ENCODE data around the gene UXT. TPM values are rescaled to one million over a fixed set of nuclear protein-coding genes. Genes with fewer than 3 reads are reported as not detected.
A peak's percentile ranks its signal among the peaks of the same experiment; 100 is the strongest.

UXT gene
- total and polyA plus RNA-seq, 2 donors (not counting 1 experiment from before 2014, with no cell fraction given): 111 to 141 TPM

GRCh38 chrX:47620303-47620685 lies 38.7 kb downstream of the UXT start:
- no peaks in the 10 kb centered on the region for H3K9me3 ChIP-seq (ENCODE audit: control insufficient read depth, insufficient read depth, low read depth, low read length)
- H3K4me3 ChIP-seq (replicated peaks in 1 of 4; ENCODE audit: control extremely low read depth in 1 of 4, insufficient read depth in 1 of 4, low read depth in 3 of 4, low read length in 4 of 4): no peak overlapping the region
- H3K79me2 ChIP-seq (ENCODE audit: control insufficient read depth, insufficient read depth, low read length): no peaks in the 10 kb centered on the region
- H3K4me2 ChIP-seq (ENCODE audit: extremely low read depth, insufficient read depth, low read length): no peak overlapping the region
- H2AFZ ChIP-seq (ENCODE audit: low read length): no peak overlapping the region
- no peak for DNase-seq (ENCODE audit: low read depth in 2 of 2)
- no peak overlapping the region for H3K9ac ChIP-seq (ENCODE audit: insufficient read depth, low read length)
- H3K27me3 ChIP-seq (ENCODE audit: control insufficient read depth, insufficient read depth, low read length): peaks cover 5% of the 10 kb centered on the region
- no peak overlapping the region for H3K27ac ChIP-seq (ENCODE audit: insufficient read depth, low read length)
- no peak for TF ChIP-seq EZH2 (IDR thresholded peaks at IDR 0.05; ENCODE audit: low read length, missing control alignments)
- no peak for TF ChIP-seq CTCF (conservative IDR thresholded peaks at IDR 0.05 in 1 of 2, IDR thresholded peaks at IDR 0.05 in 1 of 2; ENCODE audit: low read depth in 1 of 2, low read length in 2 of 2)
- H3K4me1 ChIP-seq (ENCODE audit: control insufficient read depth, extremely low read depth, insufficient read depth, low read length): peaks cover 3% of the 10 kb centered on the region
- no peaks in the 10 kb centered on the region for H4K20me1 ChIP-seq (ENCODE audit: control insufficient read depth, extremely low read depth, insufficient read depth, low read length)
- H3K36me3 ChIP-seq (ENCODE audit: control insufficient read depth, insufficient read depth, low read length): no peaks in the 10 kb centered on the region

- Histone ChIP-seq H3K9ac (ENCODE audit: insufficient read depth, low read length) (no peak within 1 kb of the TSS), H3K4me1 (ENCODE audit: control insufficient read depth, extremely low read depth, insufficient read depth, low read length) (peaks cover 3% of the 10 kb centered on the region), H2AFZ (ENCODE audit: low read length) (no peak within 1 kb of the TSS), H3K36me3 (ENCODE audit: control insufficient read depth, insufficient read depth, low read length) (no peaks in the 10 kb centered on the region), H3K9me3 (ENCODE audit: control insufficient read depth, insufficient read depth, low read depth, low read length) (no peaks in the 10 kb centered on the region), H3K79me2 (ENCODE audit: control insufficient read depth, insufficient read depth, low read length) (no peaks in the 10 kb centered on the region), H3K27me3 (ENCODE audit: control insufficient read depth, insufficient read depth, low read length) (peaks cover 5% of the 10 kb centered on the region), H3K4me3 (replicated peaks in 1 of 4; ENCODE audit: control extremely low read depth in 1 of 4, insufficient read depth in 1 of 4, low read depth in 3 of 4, low read length in 4 of 4) (peak within 1 kb of the TSS in 2 of 4 experiments; percentile 21 to 48), H3K4me2 (ENCODE audit: extremely low read depth, insufficient read depth, low read length) (peak within 1 kb of the TSS; percentile 25), H3K27ac (ENCODE audit: insufficient read depth, low read length) (no peak within 1 kb of the TSS), H4K20me1 (ENCODE audit: control insufficient read depth, extremely low read depth, insufficient read depth, low read length) (no peaks in the 10 kb centered on the region)
- TF ChIP-seq CTCF (conservative IDR thresholded peaks at IDR 0.05 in 1 of 2, IDR thresholded peaks at IDR 0.05 in 1 of 2; ENCODE audit: low read depth in 1 of 2, low read length in 2 of 2) (no peak), EZH2 (IDR thresholded peaks at IDR 0.05; ENCODE audit: low read length, missing control alignments) (no peak)
- DNase-seq (ENCODE audit: low read depth in 2 of 2): peak; percentile 74 to 79
Measured at GRCh38 chrX:47619486-47620302, 39.3 kb downstream of the UXT start, which contains the start of gene SYN1. Gene SYN1, minus strand, starts transcription at chrX:47619857. Its CDS starts 129 bp downstream, at chrX:47619728.

- no peak for TF ChIP-seq EZH2 (IDR thresholded peaks at IDR 0.05; ENCODE audit: low read length, missing control alignments)
- TF ChIP-seq CTCF (conservative IDR thresholded peaks at IDR 0.05 in 1 of 2, IDR thresholded peaks at IDR 0.05 in 1 of 2; ENCODE audit: low read depth in 1 of 2, low read length in 2 of 2): no peak
- H3K79me2 ChIP-seq (ENCODE audit: control insufficient read depth, insufficient read depth, low read length): no peaks in the 10 kb centered on the region
- DNase-seq (ENCODE audit: low read depth in 2 of 2): no peak
- peak overlapping the region in 1 of 4 experiments; percentile 48 for H3K4me3 ChIP-seq (replicated peaks in 1 of 4; ENCODE audit: control extremely low read depth in 1 of 4, insufficient read depth in 1 of 4, low read depth in 3 of 4, low read length in 4 of 4)
- no peak overlapping the region for H2AFZ ChIP-seq (ENCODE audit: low read length)
- no peak overlapping the region for H3K27ac ChIP-seq (ENCODE audit: insufficient read depth, low read length)
- H3K36me3 ChIP-seq (ENCODE audit: control insufficient read depth, insufficient read depth, low read length): no peaks in the 10 kb centered on the region
- peaks cover 5% of the 10 kb centered on the region for H3K27me3 ChIP-seq (ENCODE audit: control insufficient read depth, insufficient read depth, low read length)
- no peaks in the 10 kb centered on the region for H4K20me1 ChIP-seq (ENCODE audit: control insufficient read depth, extremely low read depth, insufficient read depth, low read length)
- H3K9ac ChIP-seq (ENCODE audit: insufficient read depth, low read length): no peak overlapping the region
- H3K9me3 ChIP-seq (ENCODE audit: control insufficient read depth, insufficient read depth, low read depth, low read length): no peaks in the 10 kb centered on the region
- H3K4me2 ChIP-seq (ENCODE audit: extremely low read depth, insufficient read depth, low read length): no peak overlapping the region
- peaks cover 3% of the 10 kb centered on the region for H3K4me1 ChIP-seq (ENCODE audit: control insufficient read depth, extremely low read depth, insufficient read depth, low read length)
Measured at GRCh38 chrX:47618923-47619485, 40.0 kb downstream of the UXT start.
